HEK293 (cell line): ENCODE results near the gene OR5A1.

ENCODE experiments used
- CTCF ChIA-PET: fragments of 350-600 bp; formaldehyde crosslinking; extraction: SDS; loops from one replicate; lab custom pipeline; 2021; ENCODE audit warnings: antibody characterized with exemption; lab: Yijun Ruan, JAX
- POLR2A ChIA-PET: fragments of 300-600 bp; formaldehyde crosslinking; extraction: SDS; loops from one replicate; lab custom pipeline; 2020; ENCODE audit warnings: antibody characterized with exemption, inconsistent platforms; lab: Yijun Ruan, JAX
- H3K27ac ChIP-seq: fragments of 200-500 bp; sonication (Bioruptor generic); 2 replicates; pipeline ENCODE4 v1.5.1; 2014; ENCODE audit warnings: low read depth, low read length, control low read depth, inconsistent platforms; ENCODE audit errors: extremely low read depth
- H3K36me3 ChIP-seq, 2 experiments: fragments of 200-500 bp in 1 of 2; sonication (Bioruptor generic) in 1 of 2; 1 replicate in 1 of 2; 2 replicates in 1 of 2; pipeline ENCODE4 v1.5.1; 2014 to 2017; ENCODE audit warnings: inconsistent platforms in 2 of 2, low read length in 2 of 2; ENCODE audit not compliant: control insufficient read depth in 2 of 2, insufficient read depth in 1 of 2
- H3K4me1 ChIP-seq: fragments of 200-500 bp; sonication (Bioruptor generic); 2 replicates; pipeline ENCODE4 v1.5.1; 2014; ENCODE audit warnings: mild to moderate bottlenecking, low read length, inconsistent platforms; ENCODE audit not compliant: control insufficient read depth, insufficient read depth
- H3K4me3 ChIP-seq: 2 replicates; pipeline ENCODE4 v1.5.1; 2011; ENCODE audit warnings: low read depth, mild to moderate bottlenecking, control low read depth, low read length, moderate library complexity
- H3K9me3 ChIP-seq: fragments of 200-500 bp; sonication (Bioruptor generic); 2 replicates; pipeline ENCODE4 v1.5.1; 2014; ENCODE audit warnings: low read depth, low read length, inconsistent platforms; ENCODE audit not compliant: control insufficient read depth, insufficient read depth
- IKZF3 ChIP-seq: fragments of 450-650 bp; IDR thresholded peaks from 2 replicates; pipeline ENCODE4 v1.5.0; 2018; ENCODE audit warnings: missing biosample characterization, mild to moderate bottlenecking, missing genetic modification characterization, moderate library complexity
- MZF1 ChIP-seq: fragments of 450-650 bp; formaldehyde crosslinking; IDR thresholded peaks from 2 replicates; pipeline ENCODE4 v1.5.1; 2017; ENCODE audit warnings: missing biosample characterization, missing genetic modification characterization, borderline replicate concordance
- OSR2 ChIP-seq: fragments of 450-650 bp; formaldehyde crosslinking; IDR thresholded peaks from 2 replicates; pipeline ENCODE4 v1.5.1; 2016; ENCODE audit warnings: missing biosample characterization, missing genetic modification characterization
- RBAK ChIP-seq: fragments of 450-650 bp; formaldehyde crosslinking; IDR thresholded peaks from 2 replicates; pipeline ENCODE4 v1.5.1; 2016; ENCODE audit warnings: missing biosample characterization, missing genetic modification characterization
- SETDB1 ChIP-seq: IDR thresholded peaks from one replicate; pipeline ENCODE4 v1.6.1; 2017; ENCODE audit warnings: mild to moderate bottlenecking, low read length, moderate library complexity, mixed read lengths; ENCODE audit not compliant: insufficient read length
- ZBTB1 ChIP-seq: fragments of 450-650 bp; formaldehyde crosslinking; IDR thresholded peaks from 2 replicates; pipeline ENCODE4 v1.5.1; 2016; ENCODE audit warnings: missing biosample characterization, missing genetic modification characterization
- ZNF114 ChIP-seq: fragments of 450-650 bp; formaldehyde crosslinking; IDR thresholded peaks from 2 replicates; pipeline ENCODE4 v1.5.0; 2017; ENCODE audit warnings: missing biosample characterization, missing genetic modification characterization
- ZNF223 ChIP-seq: fragments of 450-650 bp; formaldehyde crosslinking; IDR thresholded peaks from 2 replicates; pipeline ENCODE4 v1.5.1; 2016; ENCODE audit warnings: missing biosample characterization, missing genetic modification characterization
- ZNF335 ChIP-seq: fragments of 450-650 bp; formaldehyde crosslinking; conservative IDR thresholded peaks from 2 replicates; pipeline ENCODE4 v1.5.1; 2016; ENCODE audit warnings: missing biosample characterization, missing genetic modification characterization
- ZNF37A ChIP-seq: fragments of 450-650 bp; IDR thresholded peaks from 2 replicates; pipeline ENCODE4 v1.5.1; 2018; ENCODE audit warnings: missing biosample characterization, missing genetic modification characterization
- ZNF416 ChIP-seq: fragments of 450-650 bp; formaldehyde crosslinking; IDR thresholded peaks from 2 replicates; pipeline ENCODE4 v1.5.1; 2016; ENCODE audit warnings: missing biosample characterization, missing genetic modification characterization
- ZNF501 ChIP-seq: fragments of 450-650 bp; formaldehyde crosslinking; IDR thresholded peaks from 2 replicates; pipeline ENCODE4 v1.5.1; 2016; ENCODE audit warnings: missing biosample characterization, missing genetic modification characterization
- ZNF544 ChIP-seq: fragments of 450-650 bp; formaldehyde crosslinking; IDR thresholded peaks from 2 replicates; pipeline ENCODE4 v1.5.0; 2017; ENCODE audit warnings: missing biosample characterization, missing genetic modification characterization
- ZNF792 ChIP-seq: fragments of 450-650 bp; formaldehyde crosslinking; IDR thresholded peaks from 2 replicates; pipeline ENCODE4 v1.5.1; 2016; ENCODE audit warnings: missing biosample characterization, missing genetic modification characterization
- ZNF830 ChIP-seq: fragments of 450-650 bp; IDR thresholded peaks from 2 replicates; pipeline ENCODE4 v1.5.0; 2018; ENCODE audit warnings: missing biosample characterization, missing genetic modification characterization, low read depth, mild to moderate bottlenecking, moderate library complexity
- TF ChIP-seq, protein P1 (sequence below): fragments of 450-650 bp; formaldehyde crosslinking; IDR thresholded peaks from 2 replicates; pipeline ENCODE4 v1.5.1; 2016; ENCODE audit warnings: missing biosample characterization, missing genetic modification characterization
- TF ChIP-seq, protein P2 (sequence below): fragments of 450-650 bp; formaldehyde crosslinking; IDR thresholded peaks from 2 replicates; pipeline ENCODE4 v1.5.1; 2016; ENCODE audit warnings: missing biosample characterization, missing genetic modification characterization
- TF ChIP-seq, protein P3 (sequence below): fragments of 450-650 bp; formaldehyde crosslinking; IDR thresholded peaks from 2 replicates; pipeline ENCODE4 v1.5.0; 2017; ENCODE audit warnings: missing biosample characterization, missing genetic modification characterization, borderline replicate concordance
- TF ChIP-seq, protein P4 (sequence below): fragments of 450-650 bp; formaldehyde crosslinking; IDR thresholded peaks from 2 replicates; pipeline ENCODE4 v1.5.1; 2016; ENCODE audit warnings: missing biosample characterization, missing genetic modification characterization
- TF ChIP-seq, protein P5 (sequence below): fragments of 450-650 bp; formaldehyde crosslinking; IDR thresholded peaks from 2 replicates; pipeline ENCODE4 v1.5.1; 2017; ENCODE audit warnings: missing biosample characterization, mild to moderate bottlenecking, missing genetic modification characterization, moderate library complexity

Gene OR5A1

DNA sequence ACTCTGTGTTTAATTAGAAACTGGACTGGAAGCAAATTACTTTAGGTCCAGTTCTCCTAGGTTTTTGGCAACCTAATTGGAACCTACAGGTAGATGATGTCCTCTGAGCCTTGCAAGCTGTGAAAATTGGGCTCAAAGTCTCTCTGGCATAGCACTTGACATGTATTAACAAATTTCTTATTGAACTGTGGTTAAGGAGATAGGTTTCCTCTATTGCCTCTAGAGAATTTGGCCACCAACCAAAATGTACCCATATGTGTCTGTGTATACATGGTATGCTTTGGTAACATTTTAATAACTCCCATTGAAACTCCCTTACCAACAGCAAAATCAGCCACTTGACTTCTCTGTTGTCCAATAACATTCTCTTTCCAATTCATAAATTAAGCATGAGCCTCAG lies 36.7 kb downstream of the OR5A1 start, which contains the start of gene OR4D10:
Gene OR4D10 (plus strand): TSS at position 301 of the 400 bp plus-strand sequence. CDS start 4,115 bp downstream, outside the sequence.
- ChIA-PET CTCF (no interaction called here), POLR2A (no interaction called here)
- no peak for TF ChIP-seq ZNF114 (tag by site-specific recombination)
- no peak for TF ChIP-seq SETDB1
- no peak for TF ChIP-seq ZBTB1 (tag by site-specific recombination)
- no peak for TF ChIP-seq OSR2
- TF ChIP-seq RBAK: no peak
- TF ChIP-seq, protein P1, sequence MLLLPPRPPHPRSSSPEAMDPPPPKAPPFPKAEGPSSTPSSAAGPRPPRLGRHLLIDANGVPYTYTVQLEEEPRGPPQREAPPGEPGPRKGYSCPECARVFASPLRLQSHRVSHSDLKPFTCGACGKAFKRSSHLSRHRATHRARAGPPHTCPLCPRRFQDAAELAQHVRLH (tag by site-specific recombination): no peak
- TF ChIP-seq ZNF501 (tag by site-specific recombination): no peak
- TF ChIP-seq, protein P2, sequence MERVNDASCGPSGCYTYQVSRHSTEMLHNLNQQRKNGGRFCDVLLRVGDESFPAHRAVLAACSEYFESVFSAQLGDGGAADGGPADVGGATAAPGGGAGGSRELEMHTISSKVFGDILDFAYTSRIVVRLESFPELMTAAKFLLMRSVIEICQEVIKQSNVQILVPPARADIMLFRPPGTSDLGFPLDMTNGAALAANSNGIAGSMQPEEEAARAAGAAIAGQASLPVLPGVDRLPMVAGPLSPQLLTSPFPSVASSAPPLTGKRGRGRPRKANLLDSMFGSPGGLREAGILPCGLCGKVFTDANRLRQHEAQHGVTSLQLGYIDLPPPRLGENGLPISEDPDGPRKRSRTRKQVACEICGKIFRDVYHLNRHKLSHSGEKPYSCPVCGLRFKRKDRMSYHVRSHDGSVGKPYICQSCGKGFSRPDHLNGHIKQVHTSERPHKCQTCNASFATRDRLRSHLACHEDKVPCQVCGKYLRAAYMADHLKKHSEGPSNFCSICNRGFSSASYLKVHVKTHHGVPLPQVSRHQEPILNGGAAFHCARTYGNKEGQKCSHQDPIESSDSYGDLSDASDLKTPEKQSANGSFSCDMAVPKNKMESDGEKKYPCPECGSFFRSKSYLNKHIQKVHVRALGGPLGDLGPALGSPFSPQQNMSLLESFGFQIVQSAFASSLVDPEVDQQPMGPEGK (tag by site-specific recombination): no peak
- TF ChIP-seq, protein P3, sequence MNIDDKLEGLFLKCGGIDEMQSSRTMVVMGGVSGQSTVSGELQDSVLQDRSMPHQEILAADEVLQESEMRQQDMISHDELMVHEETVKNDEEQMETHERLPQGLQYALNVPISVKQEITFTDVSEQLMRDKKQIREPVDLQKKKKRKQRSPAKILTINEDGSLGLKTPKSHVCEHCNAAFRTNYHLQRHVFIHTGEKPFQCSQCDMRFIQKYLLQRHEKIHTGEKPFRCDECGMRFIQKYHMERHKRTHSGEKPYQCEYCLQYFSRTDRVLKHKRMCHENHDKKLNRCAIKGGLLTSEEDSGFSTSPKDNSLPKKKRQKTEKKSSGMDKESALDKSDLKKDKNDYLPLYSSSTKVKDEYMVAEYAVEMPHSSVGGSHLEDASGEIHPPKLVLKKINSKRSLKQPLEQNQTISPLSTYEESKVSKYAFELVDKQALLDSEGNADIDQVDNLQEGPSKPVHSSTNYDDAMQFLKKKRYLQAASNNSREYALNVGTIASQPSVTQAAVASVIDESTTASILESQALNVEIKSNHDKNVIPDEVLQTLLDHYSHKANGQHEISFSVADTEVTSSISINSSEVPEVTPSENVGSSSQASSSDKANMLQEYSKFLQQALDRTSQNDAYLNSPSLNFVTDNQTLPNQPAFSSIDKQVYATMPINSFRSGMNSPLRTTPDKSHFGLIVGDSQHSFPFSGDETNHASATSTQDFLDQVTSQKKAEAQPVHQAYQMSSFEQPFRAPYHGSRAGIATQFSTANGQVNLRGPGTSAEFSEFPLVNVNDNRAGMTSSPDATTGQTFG: no peak
- no peak for TF ChIP-seq ZNF830 (tag by site-specific recombination)
- no peak for TF ChIP-seq MZF1 (tag by site-specific recombination)
- TF ChIP-seq, protein P4, sequence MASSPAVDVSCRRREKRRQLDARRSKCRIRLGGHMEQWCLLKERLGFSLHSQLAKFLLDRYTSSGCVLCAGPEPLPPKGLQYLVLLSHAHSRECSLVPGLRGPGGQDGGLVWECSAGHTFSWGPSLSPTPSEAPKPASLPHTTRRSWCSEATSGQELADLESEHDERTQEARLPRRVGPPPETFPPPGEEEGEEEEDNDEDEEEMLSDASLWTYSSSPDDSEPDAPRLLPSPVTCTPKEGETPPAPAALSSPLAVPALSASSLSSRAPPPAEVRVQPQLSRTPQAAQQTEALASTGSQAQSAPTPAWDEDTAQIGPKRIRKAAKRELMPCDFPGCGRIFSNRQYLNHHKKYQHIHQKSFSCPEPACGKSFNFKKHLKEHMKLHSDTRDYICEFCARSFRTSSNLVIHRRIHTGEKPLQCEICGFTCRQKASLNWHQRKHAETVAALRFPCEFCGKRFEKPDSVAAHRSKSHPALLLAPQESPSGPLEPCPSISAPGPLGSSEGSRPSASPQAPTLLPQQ: no peak
- TF ChIP-seq IKZF3 (tag by site-specific recombination): no peak
- TF ChIP-seq, protein P5, sequence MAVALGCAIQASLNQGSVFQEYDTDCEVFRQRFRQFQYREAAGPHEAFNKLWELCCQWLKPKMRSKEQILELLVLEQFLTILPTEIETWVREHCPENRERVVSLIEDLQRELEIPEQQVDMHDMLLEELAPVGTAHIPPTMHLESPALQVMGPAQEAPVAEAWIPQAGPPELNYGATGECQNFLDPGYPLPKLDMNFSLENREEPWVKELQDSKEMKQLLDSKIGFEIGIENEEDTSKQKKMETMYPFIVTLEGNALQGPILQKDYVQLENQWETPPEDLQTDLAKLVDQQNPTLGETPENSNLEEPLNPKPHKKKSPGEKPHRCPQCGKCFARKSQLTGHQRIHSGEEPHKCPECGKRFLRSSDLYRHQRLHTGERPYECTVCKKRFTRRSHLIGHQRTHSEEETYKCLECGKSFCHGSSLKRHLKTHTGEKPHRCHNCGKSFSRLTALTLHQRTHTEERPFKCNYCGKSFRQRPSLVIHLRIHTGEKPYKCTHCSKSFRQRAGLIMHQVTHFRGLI (tag by site-specific recombination): no peak
- no peak for TF ChIP-seq ZNF335 (tag by site-specific recombination)
- no peak for TF ChIP-seq ZNF416 (tag by site-specific recombination)
- TF ChIP-seq ZNF544: no peak
- no peak for TF ChIP-seq ZNF37A (tag by site-specific recombination)
- no peak for TF ChIP-seq ZNF223 (tag by site-specific recombination)
- no peak for TF ChIP-seq ZNF792 (tag by site-specific recombination)
- Histone ChIP-seq H3K4me3 (no peak within 1 kb of the TSS), H3K4me1 (no peaks in the 10 kb centered on the region), H3K27ac (no peak within 1 kb of the TSS), H3K9me3 (no peaks in the 10 kb centered on the region), H3K36me3 (no peaks in the 10 kb centered on the region)
